Esophagus squamous epithelium (tissue), 4 donors: ENCODE results near the gene CUTA.

Experiments
- POLR2A ChIP-seq, 4 donors: fragments of 450-650 bp; IDR thresholded peaks; one replicate each; pipeline ENCODE4 v1.6.1; 2017; ENCODE audit warnings: antibody characterized with exemption in 4 of 4, mild to moderate bottlenecking in 4 of 4, moderate library complexity in 3 of 4
- TF ChIP-seq, protein P1 (sequence below), 6 experiments: fragments of 450-650 bp in 4 of 6; fragments of 200-600 bp in 2 of 6; sonication (generic) in 2 of 6; IDR thresholded peaks; one replicate each; pipeline ENCODE4 v1.5.1; 2016 to 2019; ENCODE audit warnings: antibody characterized with exemption in 6 of 6, mild to moderate bottlenecking in 4 of 6, moderate library complexity in 4 of 6

DNA sequence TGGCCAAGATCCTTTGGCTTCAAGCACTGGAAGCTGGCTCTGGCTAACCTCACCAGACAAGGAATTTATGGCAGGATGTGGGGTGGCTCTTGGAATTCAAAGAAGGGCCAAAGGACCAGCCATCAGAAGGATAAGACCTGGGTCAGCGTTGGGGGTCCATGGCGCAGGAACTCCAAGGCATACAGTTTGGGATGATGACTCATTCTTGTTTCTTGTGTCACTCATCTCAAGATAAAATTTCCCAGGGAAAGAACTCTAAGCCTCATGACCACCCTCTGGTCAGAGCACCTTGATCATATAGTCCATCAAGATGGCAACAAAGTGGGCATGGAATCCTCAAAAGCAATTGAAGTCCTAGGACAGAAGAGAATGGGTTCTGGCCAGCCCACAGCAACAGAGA is 41.3 kb upstream of the CUTA start:
- TF ChIP-seq, protein P1, sequence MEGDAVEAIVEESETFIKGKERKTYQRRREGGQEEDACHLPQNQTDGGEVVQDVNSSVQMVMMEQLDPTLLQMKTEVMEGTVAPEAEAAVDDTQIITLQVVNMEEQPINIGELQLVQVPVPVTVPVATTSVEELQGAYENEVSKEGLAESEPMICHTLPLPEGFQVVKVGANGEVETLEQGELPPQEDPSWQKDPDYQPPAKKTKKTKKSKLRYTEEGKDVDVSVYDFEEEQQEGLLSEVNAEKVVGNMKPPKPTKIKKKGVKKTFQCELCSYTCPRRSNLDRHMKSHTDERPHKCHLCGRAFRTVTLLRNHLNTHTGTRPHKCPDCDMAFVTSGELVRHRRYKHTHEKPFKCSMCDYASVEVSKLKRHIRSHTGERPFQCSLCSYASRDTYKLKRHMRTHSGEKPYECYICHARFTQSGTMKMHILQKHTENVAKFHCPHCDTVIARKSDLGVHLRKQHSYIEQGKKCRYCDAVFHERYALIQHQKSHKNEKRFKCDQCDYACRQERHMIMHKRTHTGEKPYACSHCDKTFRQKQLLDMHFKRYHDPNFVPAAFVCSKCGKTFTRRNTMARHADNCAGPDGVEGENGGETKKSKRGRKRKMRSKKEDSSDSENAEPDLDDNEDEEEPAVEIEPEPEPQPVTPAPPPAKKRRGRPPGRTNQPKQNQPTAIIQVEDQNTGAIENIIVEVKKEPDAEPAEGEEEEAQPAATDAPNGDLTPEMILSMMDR (IDR thresholded peaks at IDR 0.05) = no peak
- TF ChIP-seq POLR2A (IDR thresholded peaks at IDR 0.05) = no peak
